Measurements from ENCODE around the gene TMOD1.
"Not testable (repeated sequence)": the region's sequence is repeated elsewhere in the genome, so short reads cannot be mapped to it uniquely, and the experiment has no call there.

The TMOD1 gene

DNA sequence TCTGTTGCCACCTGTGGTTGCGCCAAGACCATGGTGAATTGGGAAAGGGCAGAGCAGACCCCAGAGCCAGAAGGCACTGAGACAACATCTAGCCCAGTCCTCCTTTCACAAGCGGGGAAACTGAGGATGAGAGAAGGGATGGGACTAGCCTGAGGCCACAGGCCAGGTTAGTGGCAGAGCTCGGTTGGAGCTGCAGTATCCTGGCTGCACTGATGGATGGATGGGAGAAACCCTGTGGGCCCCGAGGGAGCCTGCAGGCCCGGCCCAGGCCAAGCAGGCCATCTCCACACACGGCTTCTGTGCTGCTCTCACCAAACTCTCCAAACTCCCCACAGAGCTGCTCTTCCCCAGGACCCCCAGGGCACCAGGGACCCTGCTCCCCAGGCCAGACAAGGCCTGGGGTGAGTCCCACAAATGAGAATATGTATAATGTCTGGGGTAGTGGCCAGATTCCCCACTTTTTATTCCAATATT is 71.5 kb downstream of the TMOD1 start:
- Histone ChIP-seq H3K27me3 (ENCODE audit: control insufficient read depth in 1 of 2, insufficient read depth in 2 of 2, low read length in 2 of 2) (no peaks in the 10 kb centered on the region), H3K36me3 (ENCODE audit: control insufficient read depth in 1 of 2, insufficient read depth in 2 of 2, low read length in 2 of 2) (no peaks in the 10 kb centered on the region), H3K27ac (ENCODE audit: low read depth, low read length) (no peak overlapping the region), H3K4me3 (ENCODE audit: low read depth in 1 of 2, low read length in 2 of 2) (no peak overlapping the region), H3K4me1 (ENCODE audit: control insufficient read depth in 1 of 2, insufficient read depth in 2 of 2, low read length in 2 of 2) (no peaks in the 10 kb centered on the region), H3K9ac (ENCODE audit: low read depth in 1 of 2, low read length in 2 of 2) (no peak overlapping the region), H3K9me3 (ENCODE audit: control insufficient read depth in 1 of 2, low read length in 2 of 2) (no peaks in the 10 kb centered on the region)

DNA sequence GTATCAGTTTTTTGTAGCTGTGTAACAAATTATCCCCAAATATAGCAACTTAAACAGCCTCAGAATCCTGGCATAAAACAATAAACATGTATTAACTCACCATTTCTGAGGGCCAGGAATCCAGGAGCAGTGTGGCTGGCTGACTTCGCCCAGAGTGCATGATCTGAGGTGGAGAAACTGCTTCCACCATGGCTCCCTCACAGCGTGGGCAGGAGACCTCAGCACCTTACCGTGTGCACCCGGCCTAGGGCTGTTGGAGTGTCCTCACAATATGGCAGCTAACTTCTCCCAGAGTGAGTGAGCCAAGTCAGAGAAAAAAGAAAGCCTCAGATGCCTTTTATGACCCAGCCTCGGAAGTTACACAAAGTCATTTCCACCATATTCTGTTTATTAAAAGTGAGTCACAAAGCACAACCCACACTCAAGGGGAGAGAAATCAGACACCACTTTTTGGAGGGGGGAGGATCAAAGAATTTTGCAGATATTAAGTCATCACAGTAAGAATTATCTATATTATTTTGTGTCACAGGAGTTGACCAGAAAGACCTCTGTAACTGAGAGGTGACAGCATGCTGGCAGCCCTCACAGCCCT is 72.1 kb downstream of the TMOD1 start:
- no peak overlapping the region for H3K27ac ChIP-seq (ENCODE audit: low read depth, low read length)
- no peak overlapping the region for H3K9ac ChIP-seq (ENCODE audit: low read depth in 1 of 2, low read length in 2 of 2)
- no peaks in the 10 kb centered on the region for H3K4me1 ChIP-seq (ENCODE audit: control insufficient read depth in 1 of 2, insufficient read depth in 2 of 2, low read length in 2 of 2)
- no peak overlapping the region for H3K4me3 ChIP-seq (ENCODE audit: low read depth in 1 of 2, low read length in 2 of 2)
- H3K27me3 ChIP-seq (ENCODE audit: control insufficient read depth in 1 of 2, insufficient read depth in 2 of 2, low read length in 2 of 2), result no peaks in the 10 kb centered on the region
- H3K36me3 ChIP-seq (ENCODE audit: control insufficient read depth in 1 of 2, insufficient read depth in 2 of 2, low read length in 2 of 2), result no peaks in the 10 kb centered on the region
- no peaks in the 10 kb centered on the region for H3K9me3 ChIP-seq (ENCODE audit: control insufficient read depth in 1 of 2, low read length in 2 of 2)

DNA sequence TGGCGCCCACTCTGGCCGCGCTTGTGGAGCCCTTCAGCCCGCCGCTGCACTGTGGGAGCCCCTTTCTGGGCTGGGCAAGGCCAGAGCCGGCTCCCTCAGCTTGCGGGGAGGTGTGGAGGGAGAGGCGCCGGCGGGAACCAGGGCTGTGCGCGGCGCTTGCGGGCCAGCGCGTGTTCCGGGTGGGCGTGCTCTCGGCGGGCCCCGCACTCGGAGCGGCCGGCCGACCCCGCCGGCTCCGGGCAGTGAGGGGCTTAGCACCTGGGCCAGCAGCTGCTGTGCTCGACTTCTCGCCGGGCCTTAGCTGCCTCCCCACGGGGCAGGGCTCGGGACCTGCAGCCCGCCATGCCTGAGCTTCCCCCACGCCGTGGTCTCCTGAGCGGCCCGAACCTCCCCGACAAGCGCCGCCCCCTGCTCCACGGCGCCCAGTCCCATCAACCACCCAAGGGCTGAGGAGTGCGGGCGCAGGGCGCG is 72.7 kb downstream of the TMOD1 start:
- H3K36me3 ChIP-seq (ENCODE audit: control insufficient read depth in 1 of 2, insufficient read depth in 2 of 2, low read length in 2 of 2); H3K4me3 ChIP-seq (ENCODE audit: low read depth in 1 of 2, low read length in 2 of 2); H3K4me1 ChIP-seq (ENCODE audit: control insufficient read depth in 1 of 2, insufficient read depth in 2 of 2, low read length in 2 of 2); H3K9ac ChIP-seq (ENCODE audit: low read depth in 1 of 2, low read length in 2 of 2); H3K27ac ChIP-seq (ENCODE audit: low read depth, low read length); H3K9me3 ChIP-seq (ENCODE audit: control insufficient read depth in 1 of 2, low read length in 2 of 2); H3K27me3 ChIP-seq (ENCODE audit: control insufficient read depth in 1 of 2, insufficient read depth in 2 of 2, low read length in 2 of 2): not testable (repeated sequence)

DNA sequence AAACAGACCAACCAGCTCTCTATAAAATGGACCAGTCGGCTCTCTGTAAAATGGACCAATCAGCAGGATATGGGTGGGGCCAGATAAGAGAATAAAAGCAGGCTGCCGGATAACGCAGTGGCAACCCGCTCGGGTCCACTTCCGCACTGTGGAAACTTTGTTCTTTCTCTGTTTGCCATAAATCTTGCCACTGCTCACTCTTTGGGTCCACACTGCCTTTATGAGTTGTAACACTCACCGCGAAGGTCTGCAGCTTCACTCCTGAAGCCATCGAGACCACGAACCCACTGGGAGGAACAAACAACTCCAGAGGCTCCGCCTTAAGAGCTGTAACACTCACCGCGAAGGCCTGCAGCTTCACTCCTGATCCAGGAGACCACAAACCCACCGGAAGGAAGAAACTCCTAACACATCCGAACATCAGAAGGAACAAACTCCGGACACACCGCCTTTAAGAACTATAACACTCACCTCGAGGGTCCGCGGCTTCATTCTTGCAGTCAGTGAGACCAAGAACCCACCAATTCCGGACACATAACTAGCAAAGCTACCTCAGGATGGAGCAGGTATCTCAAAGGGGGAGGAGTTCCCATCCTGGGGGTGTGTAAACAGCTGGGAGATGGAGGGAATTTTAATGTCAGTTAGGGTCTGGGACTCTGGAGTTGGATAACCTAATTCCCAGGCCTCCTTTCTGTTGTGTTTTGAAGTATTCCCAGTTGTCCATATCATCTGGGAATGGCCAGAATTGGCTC is 73.6 kb downstream of the TMOD1 start:
- H3K36me3 ChIP-seq (ENCODE audit: control insufficient read depth in 1 of 2, insufficient read depth in 2 of 2, low read length in 2 of 2); H3K27ac ChIP-seq (ENCODE audit: low read depth, low read length); H3K4me1 ChIP-seq (ENCODE audit: control insufficient read depth in 1 of 2, insufficient read depth in 2 of 2, low read length in 2 of 2); H3K27me3 ChIP-seq (ENCODE audit: control insufficient read depth in 1 of 2, insufficient read depth in 2 of 2, low read length in 2 of 2); H3K9me3 ChIP-seq (ENCODE audit: control insufficient read depth in 1 of 2, low read length in 2 of 2); H3K4me3 ChIP-seq (ENCODE audit: low read depth in 1 of 2, low read length in 2 of 2); H3K9ac ChIP-seq (ENCODE audit: low read depth in 1 of 2, low read length in 2 of 2): not testable (repeated sequence)

DNA sequence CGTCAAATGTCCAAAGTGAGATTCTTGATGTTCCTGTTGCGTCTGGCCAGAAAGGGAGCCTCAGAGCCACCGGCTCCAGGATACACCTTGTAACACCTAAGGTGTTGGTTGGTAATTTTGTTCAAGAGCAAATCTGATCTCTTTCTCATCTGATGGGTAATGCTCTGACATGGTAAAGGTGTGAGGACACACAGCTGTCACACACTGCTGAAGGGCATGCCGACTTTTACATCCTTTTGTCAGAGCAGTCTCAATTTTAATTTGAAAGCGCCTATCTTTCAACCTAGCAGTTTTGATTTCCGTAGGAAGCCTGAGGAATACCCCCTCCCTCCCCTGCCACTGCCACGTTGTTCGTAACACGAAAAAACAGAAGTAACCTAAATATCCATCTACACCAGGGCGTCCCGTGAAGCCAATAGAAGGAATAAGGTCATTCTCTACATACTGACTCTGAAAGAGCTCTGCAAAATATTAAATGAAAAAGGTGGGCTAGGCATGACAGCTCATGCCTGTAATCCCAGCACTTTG is 74.3 kb downstream of the TMOD1 start:
- H3K27ac ChIP-seq (ENCODE audit: low read depth, low read length), result no peak overlapping the region
- H3K4me3 ChIP-seq (ENCODE audit: low read depth in 1 of 2, low read length in 2 of 2), result no peak overlapping the region
- H3K9me3 ChIP-seq (ENCODE audit: control insufficient read depth in 1 of 2, low read length in 2 of 2), result no peaks in the 10 kb centered on the region

DNA sequence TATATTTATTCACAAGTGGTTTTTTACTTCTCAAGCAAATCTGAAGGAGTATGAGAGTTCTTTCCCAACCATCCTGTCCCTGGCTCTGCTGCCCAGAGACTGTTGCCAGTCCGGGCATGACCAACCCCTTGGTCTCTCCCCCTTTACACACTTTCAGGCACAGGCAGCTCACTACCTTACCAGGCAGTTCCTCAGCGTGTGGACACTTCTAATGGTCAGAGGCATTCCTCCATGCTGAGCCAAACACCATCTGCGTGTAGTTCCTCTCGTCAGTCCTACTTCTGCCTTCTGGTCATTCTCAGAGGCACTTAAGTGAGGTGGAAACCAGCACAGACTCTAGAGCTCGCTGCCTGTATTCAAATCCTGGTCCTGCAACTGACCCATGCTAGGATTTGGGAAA is 75.6 kb downstream of the TMOD1 start:
- Histone ChIP-seq H3K4me1 (ENCODE audit: control insufficient read depth in 1 of 2, insufficient read depth in 2 of 2, low read length in 2 of 2) (no peaks in the 10 kb centered on the region), H3K36me3 (ENCODE audit: control insufficient read depth in 1 of 2, insufficient read depth in 2 of 2, low read length in 2 of 2) (no peaks in the 10 kb centered on the region), H3K27me3 (ENCODE audit: control insufficient read depth in 1 of 2, insufficient read depth in 2 of 2, low read length in 2 of 2) (no peaks in the 10 kb centered on the region), H3K9ac (ENCODE audit: low read depth in 1 of 2, low read length in 2 of 2) (no peak overlapping the region), H3K27ac (ENCODE audit: low read depth, low read length) (no peak overlapping the region), H3K9me3 (ENCODE audit: control insufficient read depth in 1 of 2, low read length in 2 of 2) (no peaks in the 10 kb centered on the region), H3K4me3 (ENCODE audit: low read depth in 1 of 2, low read length in 2 of 2) (no peak overlapping the region)

More for the DNA sequence above, 74.3 kb downstream of the TMOD1 start:
- Histone ChIP-seq H3K9ac (ENCODE audit: low read depth in 1 of 2, low read length in 2 of 2) (no peak overlapping the region), H3K27me3 (ENCODE audit: control insufficient read depth in 1 of 2, insufficient read depth in 2 of 2, low read length in 2 of 2) (no peaks in the 10 kb centered on the region), H3K4me1 (ENCODE audit: control insufficient read depth in 1 of 2, insufficient read depth in 2 of 2, low read length in 2 of 2) (no peaks in the 10 kb centered on the region), H3K36me3 (ENCODE audit: control insufficient read depth in 1 of 2, insufficient read depth in 2 of 2, low read length in 2 of 2) (no peaks in the 10 kb centered on the region)

DNA sequence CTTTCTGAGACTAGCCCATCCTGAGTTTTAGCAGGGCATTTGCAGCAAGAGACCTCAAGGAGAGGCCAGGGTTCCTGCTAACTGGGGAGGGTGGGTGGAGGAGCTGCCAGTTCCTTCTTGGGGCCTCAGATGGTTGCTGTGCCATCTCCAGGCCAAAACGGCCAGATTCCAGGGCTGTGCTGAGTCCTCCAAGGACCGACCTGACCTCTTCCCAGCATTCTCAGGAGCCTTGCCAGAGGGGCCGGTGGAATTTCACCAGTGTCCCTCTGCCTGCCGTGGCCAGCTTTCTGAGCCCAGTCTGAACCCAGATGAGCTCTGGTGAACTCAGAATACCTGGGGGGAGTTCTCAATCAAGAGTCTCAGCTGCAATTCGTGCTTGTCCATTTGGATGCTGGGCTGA is 77.4 kb downstream of the TMOD1 start:
- Histone ChIP-seq H3K36me3 (ENCODE audit: control insufficient read depth in 1 of 2, insufficient read depth in 2 of 2, low read length in 2 of 2) (no peaks in the 10 kb centered on the region), H3K4me3 (ENCODE audit: low read depth in 1 of 2, low read length in 2 of 2) (no peak overlapping the region), H3K27ac (ENCODE audit: low read depth, low read length) (no peak overlapping the region), H3K9ac (ENCODE audit: low read depth in 1 of 2, low read length in 2 of 2) (no peak overlapping the region), H3K27me3 (ENCODE audit: control insufficient read depth in 1 of 2, insufficient read depth in 2 of 2, low read length in 2 of 2) (no peaks in the 10 kb centered on the region), H3K4me1 (ENCODE audit: control insufficient read depth in 1 of 2, insufficient read depth in 2 of 2, low read length in 2 of 2) (no peaks in the 10 kb centered on the region), H3K9me3 (ENCODE audit: control insufficient read depth in 1 of 2, low read length in 2 of 2) (no peaks in the 10 kb centered on the region)

DNA sequence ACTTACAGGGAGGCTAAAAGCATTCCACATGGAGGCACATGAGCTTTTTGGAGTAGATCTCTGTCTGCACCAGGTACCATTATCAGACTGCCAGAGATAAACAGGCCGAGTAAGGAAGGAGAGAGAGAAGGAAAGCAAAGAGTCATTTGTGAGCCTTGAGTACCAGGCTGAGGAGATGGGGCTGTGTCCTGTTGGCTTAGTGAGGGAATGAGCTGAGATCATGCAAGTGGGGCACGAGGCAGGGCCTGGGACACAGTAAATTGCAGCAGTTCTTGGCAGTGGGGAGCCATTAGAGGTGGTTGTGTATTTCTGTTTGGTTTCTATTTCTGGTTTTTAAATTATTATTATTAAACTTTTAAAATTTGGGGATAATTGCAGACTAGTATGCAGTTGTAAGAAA is 78.4 kb downstream of the TMOD1 start:
- Histone ChIP-seq H3K27ac (ENCODE audit: low read depth, low read length) (no peak overlapping the region), H3K4me1 (ENCODE audit: control insufficient read depth in 1 of 2, insufficient read depth in 2 of 2, low read length in 2 of 2) (no peaks in the 10 kb centered on the region), H3K27me3 (ENCODE audit: control insufficient read depth in 1 of 2, insufficient read depth in 2 of 2, low read length in 2 of 2) (no peaks in the 10 kb centered on the region), H3K9me3 (ENCODE audit: control insufficient read depth in 1 of 2, low read length in 2 of 2) (no peaks in the 10 kb centered on the region), H3K36me3 (ENCODE audit: control insufficient read depth in 1 of 2, insufficient read depth in 2 of 2, low read length in 2 of 2) (no peaks in the 10 kb centered on the region), H3K9ac (ENCODE audit: low read depth in 1 of 2, low read length in 2 of 2) (no peak overlapping the region), H3K4me3 (ENCODE audit: low read depth in 1 of 2, low read length in 2 of 2) (no peak overlapping the region)

DNA sequence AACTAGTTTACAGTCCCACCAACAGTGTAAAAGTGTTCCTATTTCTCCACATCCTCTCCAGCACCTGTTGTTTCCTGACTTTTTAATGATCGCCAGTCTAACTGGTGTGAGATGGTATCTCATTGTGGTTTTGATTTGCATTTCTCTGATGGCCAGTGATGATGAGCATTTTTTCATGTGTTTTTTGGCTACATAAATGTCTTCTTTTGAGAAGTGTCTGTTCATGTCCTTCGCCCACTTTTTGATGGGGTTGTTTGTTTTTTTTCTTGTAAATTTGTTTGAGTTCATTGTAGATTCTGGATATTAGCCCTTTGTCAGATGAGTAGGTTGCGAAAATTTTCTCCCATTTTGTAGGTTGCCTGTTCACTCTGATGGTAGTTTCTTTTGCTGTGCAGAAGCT is 80.1 kb downstream of the TMOD1 start:
- not testable (repeated sequence) for H3K9me3 ChIP-seq (ENCODE audit: control insufficient read depth in 1 of 2, low read length in 2 of 2); H3K4me3 ChIP-seq (ENCODE audit: low read depth in 1 of 2, low read length in 2 of 2); H3K27ac ChIP-seq (ENCODE audit: low read depth, low read length); H3K9ac ChIP-seq (ENCODE audit: low read depth in 1 of 2, low read length in 2 of 2); H3K27me3 ChIP-seq (ENCODE audit: control insufficient read depth in 1 of 2, insufficient read depth in 2 of 2, low read length in 2 of 2); H3K4me1 ChIP-seq (ENCODE audit: control insufficient read depth in 1 of 2, insufficient read depth in 2 of 2, low read length in 2 of 2); H3K36me3 ChIP-seq (ENCODE audit: control insufficient read depth in 1 of 2, insufficient read depth in 2 of 2, low read length in 2 of 2)

DNA sequence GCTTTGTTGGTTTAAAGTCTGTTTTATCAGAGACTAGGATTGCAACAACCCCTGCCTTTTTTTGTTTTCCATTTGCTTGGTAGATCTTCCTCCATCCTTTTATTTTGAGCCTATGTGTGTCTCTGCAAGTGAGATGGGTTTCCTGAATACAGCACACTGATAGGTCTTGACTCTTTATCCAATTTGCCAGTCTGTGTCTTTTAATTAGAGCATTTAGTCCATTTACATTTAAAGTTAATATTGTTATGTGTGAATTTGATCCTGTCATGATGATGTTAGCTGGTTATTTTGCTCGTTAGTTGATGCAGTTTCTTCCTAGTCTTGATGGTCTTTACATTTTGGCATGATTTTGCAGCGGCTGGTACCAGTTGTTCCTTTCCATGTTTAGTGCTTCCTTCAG is 83.3 kb downstream of the TMOD1 start:
- H3K27me3 ChIP-seq (ENCODE audit: control insufficient read depth in 1 of 2, insufficient read depth in 2 of 2, low read length in 2 of 2); H3K36me3 ChIP-seq (ENCODE audit: control insufficient read depth in 1 of 2, insufficient read depth in 2 of 2, low read length in 2 of 2); H3K4me1 ChIP-seq (ENCODE audit: control insufficient read depth in 1 of 2, insufficient read depth in 2 of 2, low read length in 2 of 2); H3K9me3 ChIP-seq (ENCODE audit: control insufficient read depth in 1 of 2, low read length in 2 of 2); H3K4me3 ChIP-seq (ENCODE audit: low read depth in 1 of 2, low read length in 2 of 2); H3K27ac ChIP-seq (ENCODE audit: low read depth, low read length); H3K9ac ChIP-seq (ENCODE audit: low read depth in 1 of 2, low read length in 2 of 2): not testable (repeated sequence)
